Transverse colon (tissue), 4 donors: Measurements from ENCODE around the gene GSG1.

Source experiments
- EP300 ChIP-seq: sonication (generic); formaldehyde crosslinking; IDR thresholded peaks from one replicate; pipeline ENCODE4 v1.6.1; 2017; ENCODE audit warnings: antibody characterized with exemption, low read depth
- POLR2A ChIP-seq: fragments of 450-650 bp; IDR thresholded peaks from one replicate; pipeline ENCODE4 v1.6.1; 2016; ENCODE audit warnings: antibody characterized with exemption, mild to moderate bottlenecking, moderate library complexity
- POLR2AphosphoS5 ChIP-seq, 3 donors: sonication (generic); formaldehyde crosslinking; IDR thresholded peaks; one replicate each; pipeline ENCODE4 v1.6.1; 2016; ENCODE audit warnings: antibody characterized with exemption in 3 of 3
- TF ChIP-seq, protein P1 (sequence below), 5 experiments: fragments of 200-600 bp in 3 of 5; fragments of 450-650 bp in 2 of 5; sonication (generic) in 3 of 5; IDR thresholded peaks; 1 replicate in 2 of 5; 2 replicates in 3 of 5; pipeline ENCODE4 v1.5.1; 2016 to 2017; ENCODE audit warnings: antibody characterized with exemption in 5 of 5, inconsistent platforms in 3 of 5, mild to moderate bottlenecking in 2 of 5, moderate library complexity in 1 of 5

DNA sequence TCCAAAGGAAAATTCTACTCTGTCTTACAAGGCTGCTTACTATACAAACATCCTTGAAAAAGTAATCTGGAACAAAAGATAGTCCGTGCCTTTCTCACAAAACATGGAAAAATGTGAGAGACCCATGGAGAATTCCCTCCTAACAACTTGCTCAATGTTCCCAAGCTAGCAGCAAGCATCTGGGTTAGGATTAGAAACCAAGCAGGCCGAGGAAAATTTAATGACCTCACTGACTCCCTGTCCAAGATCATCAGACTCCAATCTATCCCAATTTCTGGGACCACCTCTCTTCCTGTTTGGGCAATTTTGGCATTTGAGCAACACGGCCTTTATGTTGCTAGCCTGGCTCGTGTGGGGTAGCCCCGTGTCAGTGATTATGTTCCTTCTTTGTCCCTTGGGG lies 18.1 kb upstream of the GSG1 start:
- TF ChIP-seq, protein P1, sequence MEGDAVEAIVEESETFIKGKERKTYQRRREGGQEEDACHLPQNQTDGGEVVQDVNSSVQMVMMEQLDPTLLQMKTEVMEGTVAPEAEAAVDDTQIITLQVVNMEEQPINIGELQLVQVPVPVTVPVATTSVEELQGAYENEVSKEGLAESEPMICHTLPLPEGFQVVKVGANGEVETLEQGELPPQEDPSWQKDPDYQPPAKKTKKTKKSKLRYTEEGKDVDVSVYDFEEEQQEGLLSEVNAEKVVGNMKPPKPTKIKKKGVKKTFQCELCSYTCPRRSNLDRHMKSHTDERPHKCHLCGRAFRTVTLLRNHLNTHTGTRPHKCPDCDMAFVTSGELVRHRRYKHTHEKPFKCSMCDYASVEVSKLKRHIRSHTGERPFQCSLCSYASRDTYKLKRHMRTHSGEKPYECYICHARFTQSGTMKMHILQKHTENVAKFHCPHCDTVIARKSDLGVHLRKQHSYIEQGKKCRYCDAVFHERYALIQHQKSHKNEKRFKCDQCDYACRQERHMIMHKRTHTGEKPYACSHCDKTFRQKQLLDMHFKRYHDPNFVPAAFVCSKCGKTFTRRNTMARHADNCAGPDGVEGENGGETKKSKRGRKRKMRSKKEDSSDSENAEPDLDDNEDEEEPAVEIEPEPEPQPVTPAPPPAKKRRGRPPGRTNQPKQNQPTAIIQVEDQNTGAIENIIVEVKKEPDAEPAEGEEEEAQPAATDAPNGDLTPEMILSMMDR (IDR thresholded peaks at IDR 0.05) = no peak
- TF ChIP-seq EP300 = no peak
- no peak for TF ChIP-seq POLR2A
- no peak for TF ChIP-seq POLR2AphosphoS5 (IDR thresholded peaks at IDR 0.05)
